ENCODE measurements around the gene AP1S1.

GRCh38 chr7:101165958-101166647 lies 11.8 kb downstream of the AP1S1 start:
- TF ChIP-seq CTCF (IDR thresholded peaks at IDR 0.05; ENCODE audit: insufficient read depth, low read depth, low read length): no peak
- TF ChIP-seq EZH2 (IDR thresholded peaks at IDR 0.05; ENCODE audit: insufficient read depth, low read length): peak; percentile 41
